ENCODE data around the gene SIGLEC1.

SIGLEC1 gene

DNA sequence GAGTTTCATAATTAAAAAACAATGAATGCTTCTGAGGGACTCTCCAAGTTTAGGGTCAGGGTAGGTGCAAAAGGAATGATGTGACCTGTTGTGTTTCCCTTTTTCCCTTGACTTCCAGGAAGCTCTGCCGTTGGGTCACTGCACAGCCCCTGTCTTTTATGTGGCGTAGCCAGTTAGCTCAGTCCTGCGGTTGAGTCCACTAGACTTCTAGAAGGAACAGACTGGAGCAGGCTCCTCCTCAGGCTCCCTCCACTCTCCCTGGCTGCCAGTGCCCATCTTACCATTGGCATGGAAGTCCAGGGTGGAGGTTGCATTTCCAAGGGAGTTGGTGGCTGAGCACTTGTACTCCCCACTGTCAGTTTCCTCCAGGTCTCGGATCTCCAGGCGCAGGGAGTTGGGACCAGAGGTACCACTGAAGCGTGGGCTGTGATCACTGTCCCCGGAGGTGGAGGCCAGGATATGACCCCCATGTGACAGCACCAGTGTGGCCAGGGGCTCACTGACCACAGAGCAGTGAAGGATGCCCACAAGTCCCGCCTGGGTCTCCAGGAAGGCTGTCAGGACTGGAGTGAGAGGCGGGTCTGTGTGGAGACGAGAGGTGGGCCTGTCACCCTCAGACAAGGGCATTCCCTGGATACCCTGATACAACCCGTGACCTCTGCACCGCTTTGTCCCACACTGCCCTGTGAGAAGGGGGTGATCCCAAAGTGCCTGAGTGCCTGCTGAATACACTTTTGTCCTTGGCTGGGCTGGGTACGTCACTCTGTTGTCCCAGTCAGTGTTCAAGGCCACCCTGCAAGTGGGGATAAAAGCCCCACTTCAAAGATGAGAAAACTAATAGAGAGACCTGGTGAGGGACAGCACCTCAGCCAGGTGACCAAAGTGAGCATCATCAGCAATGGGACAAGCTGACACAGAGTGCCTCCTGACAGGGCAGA is 11.1 kb downstream of the SIGLEC1 start:
- no peak for DNase-seq (ENCODE audit: low read depth, low spot score)

DNA sequence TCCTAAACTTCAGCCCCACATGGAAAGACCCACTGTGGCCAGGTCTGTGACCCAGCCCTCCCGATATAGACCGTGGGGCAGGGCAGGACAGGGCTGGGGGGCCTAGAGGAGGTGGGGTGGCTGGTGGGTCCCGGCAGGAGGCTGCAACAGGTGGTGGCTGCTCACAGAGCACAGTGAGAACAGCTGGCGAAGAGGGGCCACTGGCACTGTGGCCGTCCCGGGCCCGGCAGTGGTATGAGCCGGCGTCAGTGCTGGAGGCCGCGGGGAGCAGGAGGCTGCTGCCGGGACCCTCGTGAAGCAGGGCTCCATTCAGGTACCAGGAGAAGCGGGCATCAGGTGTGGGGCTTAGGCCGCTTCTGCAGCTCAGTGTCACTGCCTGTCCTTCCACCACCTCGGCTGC is 13.4 kb downstream of the SIGLEC1 start:
- no peak for DNase-seq (ENCODE audit: low read depth, low spot score)

DNA sequence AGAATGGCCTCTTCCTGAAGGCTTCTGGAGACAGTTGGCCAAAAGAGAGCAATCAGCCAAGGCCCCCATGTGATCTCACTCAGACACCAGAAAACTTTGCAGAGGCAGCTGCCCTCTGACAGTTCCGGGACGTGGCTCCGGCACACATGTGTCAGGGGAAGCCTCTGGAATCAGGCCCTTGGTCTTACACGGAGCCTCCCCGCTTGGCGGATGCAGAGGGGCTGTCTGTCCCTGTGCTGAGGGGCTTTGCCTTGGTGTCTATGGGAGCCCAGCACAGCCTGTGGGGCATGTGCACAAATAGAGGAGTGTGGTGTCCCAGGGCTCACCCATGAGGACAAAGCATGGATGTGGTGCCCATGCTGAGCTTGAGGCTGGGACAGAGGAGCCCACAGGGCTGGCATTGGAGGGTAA is 13.8 kb downstream of the SIGLEC1 start:
- DNase-seq (ENCODE audit: low read depth, low spot score) = no peak

DNA sequence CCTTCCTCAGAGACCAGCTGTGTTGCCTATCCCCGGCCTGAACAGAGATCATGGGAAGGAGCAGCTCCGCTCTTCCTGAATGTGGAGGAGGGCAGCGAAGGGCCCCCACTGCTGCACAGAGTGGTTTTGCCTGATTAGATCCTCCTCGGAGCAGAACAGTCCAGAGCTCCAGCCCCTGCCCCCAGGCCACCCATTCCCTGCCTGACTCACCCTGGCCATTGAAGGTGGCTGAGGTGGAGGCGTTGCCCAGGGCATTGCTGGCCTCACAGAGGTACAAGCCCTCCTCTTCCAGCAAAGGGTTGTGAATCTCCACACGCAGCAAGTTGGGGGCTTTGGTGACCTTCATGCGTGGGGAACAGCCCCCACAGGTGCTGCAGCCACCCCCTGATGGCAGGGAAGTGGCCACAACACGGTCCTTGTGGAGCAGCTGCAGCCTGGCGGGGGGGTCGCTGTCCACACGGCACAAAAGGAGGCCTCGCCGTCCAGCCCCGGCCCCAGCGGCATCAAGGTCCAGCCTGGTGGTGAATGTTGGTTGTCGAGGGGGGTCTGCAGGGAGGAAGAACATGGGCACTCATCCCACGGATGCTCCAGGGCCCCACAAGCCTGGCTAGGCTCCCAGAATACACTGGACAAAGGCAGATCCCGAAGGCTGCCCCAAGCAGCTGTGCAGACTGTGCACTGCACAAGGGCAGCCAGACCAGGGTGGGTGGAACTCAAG is 14.7 kb downstream of the SIGLEC1 start:
- DNase-seq (ENCODE audit: low read depth, low spot score) = no peak

DNA sequence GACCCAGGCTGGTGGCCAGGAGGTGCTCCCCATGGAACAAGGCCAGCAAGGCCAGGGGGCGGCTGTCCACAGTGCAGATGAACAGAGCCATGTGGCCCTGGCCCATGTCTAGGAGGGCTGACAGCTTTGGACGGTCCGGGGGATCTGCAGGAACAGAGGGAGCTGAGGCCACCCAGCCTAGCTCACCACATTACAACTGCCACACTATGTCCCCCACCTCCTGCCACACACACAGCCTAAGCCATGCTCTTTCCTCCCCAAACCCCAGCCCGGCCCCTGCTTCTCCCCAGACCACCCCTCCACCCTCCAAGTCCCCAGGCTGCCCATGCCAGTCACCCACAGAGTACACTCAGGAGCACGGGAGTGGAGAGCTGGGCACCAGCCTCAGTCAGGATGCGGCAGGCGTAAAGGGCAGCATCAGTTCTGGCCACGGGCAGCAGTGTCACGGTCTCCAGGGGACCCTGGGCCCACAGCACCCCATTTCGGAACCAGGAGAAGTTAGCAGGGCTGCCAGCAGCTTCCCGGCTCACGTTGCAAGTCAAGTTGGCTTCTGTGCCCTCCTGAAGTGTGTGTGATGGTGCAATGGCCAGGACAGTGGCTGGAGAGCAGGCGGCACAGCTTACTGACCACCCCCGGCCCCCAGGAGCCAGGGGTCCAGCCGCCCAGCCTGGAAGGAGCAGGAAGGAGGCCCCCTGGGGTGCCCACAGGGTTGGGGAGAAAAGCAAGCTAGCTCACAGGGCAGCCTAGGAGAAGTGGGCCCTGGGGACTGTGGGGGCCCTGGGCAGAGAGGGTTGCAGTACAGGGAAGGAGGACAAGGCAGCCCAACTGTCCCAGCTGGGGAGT is 15.4 kb downstream of the SIGLEC1 start:
- no peak for DNase-seq (ENCODE audit: low read depth, low spot score)

DNA sequence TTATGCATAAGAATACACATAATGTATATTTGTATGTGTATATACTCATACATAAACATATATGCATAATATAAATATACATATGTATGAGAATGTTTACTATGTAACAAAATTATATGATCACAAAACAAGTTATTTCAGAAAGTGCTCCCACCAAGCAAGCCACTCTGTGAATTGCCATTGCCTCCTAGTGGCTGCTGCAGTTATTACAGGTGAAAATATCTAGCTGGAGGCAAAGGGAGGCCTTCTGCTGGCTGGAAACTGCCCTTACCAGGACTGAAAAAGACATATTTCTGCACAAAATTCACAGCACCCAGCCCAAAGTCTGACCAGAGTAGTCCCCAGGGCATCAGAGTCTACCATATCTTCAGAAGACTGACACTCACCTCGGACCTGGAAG is 16.2 kb downstream of the SIGLEC1 start:
- DNase-seq (ENCODE audit: low read depth, low spot score) = no peak

DNA sequence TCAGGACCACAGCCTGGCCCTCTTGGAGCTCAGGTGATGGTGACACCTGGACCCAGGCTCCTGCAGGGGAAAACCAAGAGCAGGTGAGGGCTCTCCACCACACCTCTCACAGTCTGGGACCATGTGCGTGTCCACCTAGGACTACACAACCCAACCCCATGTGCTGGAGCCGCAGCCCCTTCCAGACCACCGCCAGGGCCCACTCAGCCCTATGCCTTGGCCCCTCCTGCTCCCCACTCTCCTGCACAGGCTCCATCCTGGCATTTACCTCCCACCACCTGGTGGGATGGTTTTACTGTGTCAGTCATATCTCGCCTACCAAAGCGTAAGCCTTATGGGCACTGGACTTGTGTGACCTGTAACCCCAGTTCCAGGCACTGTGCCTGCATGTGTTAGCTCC is 17.5 kb downstream of the SIGLEC1 start:
- no peak for DNase-seq (ENCODE audit: low read depth, low spot score)

DNA sequence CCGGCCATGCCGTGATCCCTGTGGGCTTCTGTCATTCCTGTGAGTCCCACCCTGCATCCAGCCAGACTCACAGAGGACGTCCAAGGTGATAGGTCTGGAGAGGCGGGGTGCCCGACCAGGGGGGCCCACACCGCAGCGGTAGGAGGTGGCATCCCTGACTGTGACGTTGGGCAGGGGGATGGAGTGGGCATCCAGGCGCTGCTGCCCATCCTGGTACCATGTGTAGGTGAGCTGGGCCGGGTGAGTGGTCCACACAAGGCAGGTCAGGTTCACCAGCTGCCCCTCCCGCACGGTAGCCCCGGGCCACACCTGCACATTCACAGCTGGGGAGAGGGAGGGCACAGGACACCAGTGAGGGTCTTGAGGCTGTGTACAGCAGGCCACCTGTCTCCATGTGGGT is 19.0 kb downstream of the SIGLEC1 start:
- DNase-seq (ENCODE audit: low read depth, low spot score) = no peak

DNA sequence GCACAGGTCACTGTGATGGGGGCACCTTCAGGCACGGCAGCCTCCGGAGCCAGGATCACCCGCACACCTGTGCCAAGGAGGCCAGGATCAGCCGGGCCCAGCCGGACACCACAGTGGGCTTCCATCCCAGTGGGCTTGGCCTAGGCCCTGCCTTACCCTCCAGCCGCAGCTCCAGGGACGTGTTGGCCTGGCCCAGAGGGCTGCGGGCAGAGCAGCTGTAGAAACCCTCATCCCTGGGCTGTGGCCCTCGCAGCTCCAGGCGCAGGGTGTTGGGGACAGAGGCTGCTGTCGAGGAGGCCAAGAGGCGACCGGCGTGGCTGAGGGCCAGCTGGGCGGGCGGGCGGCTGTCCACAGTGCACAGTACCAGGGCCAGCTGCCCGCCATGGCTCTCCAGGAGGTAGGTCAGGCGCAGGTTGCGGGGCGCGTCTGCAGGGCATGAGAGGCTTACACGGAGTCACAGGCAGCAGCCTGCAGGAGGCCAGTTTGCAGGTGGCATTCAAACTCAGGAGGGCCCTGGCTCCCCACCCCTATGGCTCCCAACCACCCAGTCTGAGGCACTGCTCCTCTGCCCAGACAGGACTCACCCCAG is 19.6 kb downstream of the SIGLEC1 start:
- no peak for DNase-seq (ENCODE audit: low read depth, low spot score)

DNA sequence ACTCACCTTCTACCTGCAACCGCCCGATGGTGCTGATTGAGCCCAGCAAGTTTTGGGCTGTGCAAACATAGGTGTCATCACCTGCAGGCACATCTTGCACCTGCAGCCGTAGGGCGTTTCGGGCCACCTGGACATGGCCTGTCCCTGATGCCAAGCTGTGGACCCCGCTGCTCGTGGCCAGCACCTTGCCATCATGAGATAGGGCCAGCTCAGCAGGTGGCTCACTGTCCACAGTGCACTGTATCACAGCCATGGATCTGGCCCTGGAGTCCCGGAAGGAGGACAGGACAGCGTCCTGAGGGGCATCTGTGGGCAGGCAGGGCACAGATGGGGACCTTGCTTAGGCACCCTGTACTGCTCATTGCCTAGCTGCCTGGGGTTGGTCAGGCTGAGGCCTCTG is 20.5 kb downstream of the SIGLEC1 start:
- no peak for DNase-seq (ENCODE audit: low read depth, low spot score)

DNA sequence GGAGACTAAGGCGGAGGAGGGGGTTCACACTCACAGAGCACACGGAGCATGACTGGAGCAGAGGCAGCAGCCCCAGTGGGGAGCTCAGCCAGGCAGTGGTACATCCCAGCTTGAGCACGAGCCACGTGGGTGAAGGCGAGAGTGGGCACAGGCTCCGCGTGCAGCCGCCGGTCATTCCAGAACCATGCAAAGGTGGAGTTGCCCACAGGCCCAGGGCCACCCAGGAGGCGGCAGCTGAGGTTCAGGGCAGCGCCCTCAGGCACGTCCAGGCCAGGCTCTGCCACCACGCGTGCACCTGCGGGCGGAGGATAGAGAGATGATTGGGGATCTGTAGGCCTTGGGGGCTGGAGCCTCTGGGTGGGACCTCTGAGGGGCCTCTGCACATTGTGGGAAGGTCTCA is 21.1 kb downstream of the SIGLEC1 start:
- DNase-seq (ENCODE audit: low read depth, low spot score) = no peak

DNA sequence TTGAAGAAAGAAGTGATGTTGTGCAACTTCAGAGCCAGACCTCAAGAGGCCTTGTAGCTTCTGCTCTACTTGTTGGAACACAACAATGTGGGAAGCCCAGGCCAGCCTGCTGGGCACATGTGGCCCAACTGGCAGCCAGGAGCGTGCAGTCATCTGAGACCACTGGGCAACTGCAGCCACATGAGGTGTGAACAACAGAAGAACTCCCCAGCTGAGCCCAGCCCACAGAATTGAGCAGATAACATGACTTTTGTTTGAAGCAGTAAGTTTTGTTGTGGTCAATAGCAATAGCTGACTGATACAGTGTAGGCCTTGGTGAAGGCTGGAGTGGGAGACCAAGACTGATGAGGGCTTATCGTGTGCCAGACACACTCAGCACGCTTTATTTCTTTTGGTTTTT is 22.0 kb downstream of the SIGLEC1 start:
- no peak for DNase-seq (ENCODE audit: low read depth, low spot score)

DNA sequence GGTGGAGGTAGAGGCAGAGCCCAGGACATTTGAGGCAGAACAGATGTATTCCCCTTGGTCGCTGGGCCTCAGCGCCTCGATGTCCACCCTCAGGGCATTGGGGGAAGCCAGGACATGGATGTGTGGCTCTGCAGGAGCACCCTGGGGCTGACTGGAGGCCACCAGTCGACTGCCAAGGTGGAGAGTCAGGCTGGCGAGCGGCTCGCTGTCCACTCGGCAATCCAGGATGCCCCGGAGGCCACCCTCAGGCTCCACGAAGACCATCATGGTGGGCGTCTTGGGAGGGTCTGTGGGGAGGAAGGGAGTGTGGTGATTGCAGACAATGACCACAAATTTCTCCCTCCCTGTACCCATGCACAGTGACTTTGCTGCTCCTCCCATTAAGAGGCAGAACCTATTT is 22.4 kb downstream of the SIGLEC1 start:
- DNase-seq (ENCODE audit: low read depth, low spot score) = no peak

DNA sequence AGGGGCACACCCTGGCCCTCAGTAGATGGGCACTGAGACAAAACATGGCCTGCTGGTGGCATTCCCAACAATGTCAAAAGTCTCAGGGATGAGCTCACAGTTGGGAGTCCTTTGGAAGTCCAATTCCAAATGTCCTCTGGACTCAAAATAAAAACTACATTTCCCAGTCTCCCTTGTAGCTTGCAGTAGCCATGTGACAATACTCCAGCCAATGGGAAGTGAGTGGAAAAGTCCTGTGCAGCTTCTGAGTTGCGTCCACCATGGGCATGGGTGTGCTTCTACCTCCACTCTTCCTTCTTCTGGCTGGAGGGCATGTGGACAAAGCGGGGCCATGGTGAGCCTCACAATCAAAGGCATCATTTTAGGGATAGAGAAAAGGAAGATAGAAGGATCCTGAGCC is 24.7 kb downstream of the SIGLEC1 start:
- DNase-seq (ENCODE audit: low read depth, low spot score) = no peak

DNA sequence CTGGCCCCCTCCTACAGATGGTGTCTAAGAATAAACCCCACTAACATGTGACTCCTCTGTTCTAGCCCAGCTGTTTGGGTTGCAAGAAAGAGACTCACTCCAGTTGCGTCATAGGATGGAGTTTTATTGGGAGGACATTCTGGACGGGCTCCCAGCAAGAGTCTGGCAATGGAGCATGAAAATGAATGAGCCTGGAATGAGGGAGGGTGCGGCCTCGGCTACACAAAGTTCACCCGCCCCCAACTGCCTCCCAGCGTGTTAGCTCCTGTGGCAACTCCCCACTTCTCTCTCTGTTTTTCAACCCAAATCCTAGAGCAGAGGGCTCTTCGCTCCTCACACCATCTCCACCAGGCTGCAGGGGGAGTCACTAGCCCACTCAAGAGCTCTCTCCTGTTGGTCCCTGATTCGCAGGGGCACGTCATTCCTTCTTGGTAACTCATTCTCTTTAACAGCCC is 25.5 kb downstream of the SIGLEC1 start:
- DNase-seq (ENCODE audit: low read depth, low spot score) = no peak

DNA sequence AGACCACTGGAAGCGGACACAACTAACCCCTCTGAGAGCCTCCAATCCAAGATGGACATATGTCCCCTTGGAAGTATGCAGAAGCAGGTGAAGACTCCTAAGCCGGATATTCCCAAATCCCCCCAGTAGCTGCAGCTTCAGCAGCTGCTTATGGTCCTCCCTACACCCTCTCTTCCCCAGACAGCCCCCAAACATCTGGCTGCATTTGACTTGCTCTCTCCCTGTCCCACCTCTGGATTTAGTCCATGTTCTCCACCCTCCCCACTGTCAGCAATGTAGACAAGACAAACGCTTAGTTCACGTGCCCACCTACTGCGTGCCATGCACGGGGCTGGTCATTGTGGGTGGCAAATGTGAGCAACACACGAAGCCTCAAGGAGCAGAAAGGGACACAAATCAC is 26.0 kb downstream of the SIGLEC1 start:
- DNase-seq (ENCODE audit: low read depth, low spot score) = no peak

DNA sequence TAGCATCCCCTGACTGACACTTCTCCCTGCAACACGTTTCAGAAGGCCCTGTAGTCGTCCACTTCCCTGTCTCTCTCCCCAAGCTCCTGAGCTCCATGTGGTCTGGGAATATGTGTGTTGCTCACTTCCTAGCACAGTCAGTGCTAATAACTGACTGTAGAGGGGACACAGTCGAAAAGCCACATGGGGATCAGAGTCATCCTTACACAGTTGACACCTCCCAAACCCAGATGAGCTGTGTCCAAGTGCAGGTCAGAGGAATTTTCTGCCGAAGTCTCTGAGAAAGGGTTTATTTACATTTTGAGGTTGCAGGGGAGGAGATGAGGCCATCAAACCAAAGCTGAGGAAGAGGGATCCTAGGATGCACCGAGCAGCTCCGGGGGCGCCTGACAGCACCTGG is 27.1 kb downstream of the SIGLEC1 start:
- DNase-seq (ENCODE audit: low read depth, low spot score) = no peak

DNA sequence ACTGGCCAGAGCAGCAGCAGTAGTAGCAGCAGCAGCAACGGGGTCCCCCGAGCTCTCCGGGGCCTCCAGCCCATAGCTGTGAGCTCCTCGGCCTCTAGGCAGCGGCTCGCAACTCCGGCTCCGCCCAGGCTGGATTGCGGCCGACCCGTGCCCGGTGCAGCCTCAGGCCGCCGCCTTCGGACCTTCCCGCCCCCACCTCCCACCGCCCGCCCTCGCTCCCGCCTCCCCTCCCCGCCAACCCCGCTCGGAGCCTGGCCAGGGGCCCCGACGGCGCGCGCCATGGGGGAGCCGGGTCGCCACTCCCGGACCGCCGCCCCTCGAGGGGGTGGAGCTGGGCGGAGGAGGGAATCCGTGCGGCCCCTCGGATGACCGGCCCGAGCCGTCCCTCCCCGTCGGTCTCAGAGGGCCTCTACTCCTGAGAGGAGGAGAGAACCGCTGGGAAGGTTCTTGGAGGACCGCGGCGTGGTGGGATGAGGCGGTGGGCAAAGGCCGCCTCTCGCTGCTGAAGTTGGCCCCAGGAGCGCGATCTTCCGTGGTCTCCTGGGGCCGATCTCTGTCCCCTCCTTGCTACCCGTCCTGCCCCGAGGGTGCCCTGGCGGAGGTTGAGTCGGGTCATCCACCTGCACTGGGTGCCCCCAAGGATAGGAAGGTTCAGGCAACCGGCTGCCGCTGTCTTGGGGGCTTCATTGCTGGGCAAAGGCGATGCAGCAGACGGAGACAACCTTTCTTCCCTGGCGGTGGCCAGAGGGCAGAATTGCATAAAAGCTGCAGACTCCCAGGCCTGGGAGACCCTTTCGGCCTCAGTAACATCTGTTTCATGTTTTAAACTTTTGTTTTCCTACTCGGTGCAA is 30.2 kb downstream of the SIGLEC1 start, which contains the start of gene ADAM33:
Gene ADAM33, minus strand, starts transcription at position 80 of the 851 bp plus-strand sequence. Its CDS starts 6 bp downstream, at position 74.
- no peak for DNase-seq (ENCODE audit: low read depth, low spot score)

DNA sequence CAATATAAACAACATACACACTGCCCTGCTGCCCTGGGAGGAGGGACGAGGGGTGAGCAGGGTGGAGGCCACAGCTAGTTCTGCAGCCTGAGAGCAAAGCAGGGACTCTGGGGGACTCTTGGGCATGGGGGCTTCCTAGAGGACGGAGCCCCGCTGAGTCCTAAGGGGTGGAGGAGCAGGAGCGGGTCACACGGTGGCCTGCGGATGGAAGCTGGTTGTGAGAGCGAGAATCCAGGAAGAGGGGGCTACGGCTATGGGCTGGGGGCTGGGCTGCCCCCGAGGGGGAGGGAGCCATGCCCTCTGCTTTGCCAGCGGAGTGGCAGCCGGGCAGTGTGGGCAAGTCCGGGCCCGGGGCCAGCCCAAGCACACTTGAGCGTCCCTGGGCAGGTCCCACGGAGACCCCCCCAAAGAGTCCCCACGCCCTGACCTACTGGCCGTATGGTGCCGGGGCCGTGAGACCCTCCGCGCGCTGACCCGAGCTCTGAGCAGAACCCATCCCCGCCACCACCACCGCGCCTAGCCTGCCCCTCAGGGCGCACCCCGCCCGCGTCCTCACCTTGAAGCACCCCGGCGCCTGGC is 31.0 kb downstream of the SIGLEC1 start:
- DNase-seq (ENCODE audit: low read depth, low spot score) = no peak

DNA sequence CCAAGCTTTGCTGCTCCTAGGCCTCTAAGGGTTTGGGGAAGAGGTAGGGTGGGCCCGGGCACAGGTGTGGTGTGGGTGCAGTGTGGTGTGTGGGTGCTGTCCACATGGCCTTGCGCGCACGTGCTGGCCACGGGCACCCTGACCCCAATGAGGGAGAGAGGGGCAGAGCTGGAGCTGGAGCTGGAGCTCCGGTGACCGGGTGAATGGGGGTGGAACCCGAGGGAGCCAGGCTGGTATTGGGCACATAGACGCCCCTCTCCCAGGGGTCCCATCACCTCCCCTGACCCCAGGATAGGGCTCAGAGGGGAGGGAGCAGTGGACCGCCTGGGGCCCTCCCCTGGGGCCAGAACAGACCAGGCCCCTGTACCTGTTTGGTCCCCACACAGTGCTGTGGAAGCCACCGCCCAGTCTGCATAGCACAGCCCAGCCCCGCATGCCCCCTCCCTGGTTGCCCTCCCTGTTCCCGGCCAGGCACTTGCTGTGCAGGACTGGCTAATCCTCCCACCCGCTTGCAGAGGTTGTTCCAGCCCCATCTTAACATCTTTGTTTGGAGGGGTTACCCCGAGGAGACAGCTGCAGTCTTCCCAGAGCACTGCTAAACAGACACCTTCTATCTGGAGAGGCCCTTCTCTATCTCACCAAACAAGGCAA is 31.6 kb downstream of the SIGLEC1 start:
- no peak for DNase-seq (ENCODE audit: low read depth, low spot score)
